GM23248 (cell line): Measurements from ENCODE around the gene CAMK1D. TPM values are rescaled to one million over a fixed set of nuclear protein-coding genes. Genes with fewer than 3 reads are reported as not detected.

Experiments
- DNase-seq: peaks from one replicate; pipeline ENCODE4 v3.0.0-alpha.2; 2015
- H2AFZ ChIP-seq: fragments of 200-600 bp; sonication (generic); 2 replicates; pipeline ENCODE4 v1.6.1; 2016; ENCODE audit warnings: antibody characterized with exemption
- H3F3A ChIP-seq: fragments of 200-600 bp; sonication (generic); 2 replicates; pipeline ENCODE4 v1.6.1; 2016; ENCODE audit warnings: mild to moderate bottlenecking, antibody characterized with exemption, mixed run types; ENCODE audit not compliant: insufficient read depth
- H3K27ac ChIP-seq: fragments of 200-600 bp; sonication (generic); 2 replicates; pipeline ENCODE4 v1.5.1; 2016; ENCODE audit warnings: mild to moderate bottlenecking
- H3K27me3 ChIP-seq: fragments of 200-600 bp; sonication (generic); replicated peaks from 2 replicates; pipeline ENCODE4 v1.6.1; 2016; ENCODE audit warnings: mild to moderate bottlenecking; ENCODE audit not compliant: insufficient read depth
- H3K36me3 ChIP-seq: fragments of 200-600 bp; sonication (generic); 2 replicates; pipeline ENCODE4 v1.6.1; 2016; ENCODE audit warnings: low read depth, mild to moderate bottlenecking
- H3K4me1 ChIP-seq: fragments of 200-600 bp; sonication (generic); 2 replicates; pipeline ENCODE4 v1.6.1; 2016; ENCODE audit warnings: mild to moderate bottlenecking; ENCODE audit not compliant: insufficient read depth
- H3K4me2 ChIP-seq: fragments of 200-600 bp; sonication (generic); one replicate; pipeline ENCODE4 v1.6.1; 2016; ENCODE audit warnings: mild to moderate bottlenecking; ENCODE audit not compliant: unreplicated experiment
- H3K4me3 ChIP-seq: fragments of 200-600 bp; sonication (generic); 2 replicates; pipeline ENCODE4 v1.5.1; 2016; ENCODE audit warnings: mild to moderate bottlenecking
- H3K79me2 ChIP-seq: fragments of 200-600 bp; sonication (generic); 2 replicates; pipeline ENCODE4 v1.6.1; 2016; ENCODE audit warnings: mild to moderate bottlenecking; ENCODE audit not compliant: insufficient read depth
- H3K9ac ChIP-seq: fragments of 200-600 bp; sonication (generic); 2 replicates; pipeline ENCODE4 v1.6.1; 2016; ENCODE audit warnings: mild to moderate bottlenecking
- H3K9me2 ChIP-seq: fragments of 200-600 bp; sonication (generic); 2 replicates; pipeline ENCODE4 v1.6.1; 2016; ENCODE audit warnings: mixed run types, mild to moderate bottlenecking, moderate library complexity; ENCODE audit not compliant: insufficient read depth
- H3K9me3 ChIP-seq: fragments of 200-600 bp; sonication (generic); one replicate; pipeline ENCODE4 v1.6.1; 2017; ENCODE audit warnings: low read depth
- H4K20me1 ChIP-seq: fragments of 200-600 bp; sonication (generic); 2 replicates; pipeline ENCODE4 v1.6.0; 2016; ENCODE audit not compliant: insufficient read depth
- EZH2 ChIP-seq: fragments of 200-600 bp; sonication (generic); IDR thresholded peaks from 2 replicates; pipeline ENCODE4 v1.6.1; 2018; ENCODE audit warnings: antibody characterized with exemption, mild to moderate bottlenecking; ENCODE audit not compliant: insufficient read depth, poor library complexity, severe bottlenecking
- EZH2phosphoT487 ChIP-seq: fragments of 200-600 bp; sonication (generic); IDR thresholded peaks from 2 replicates; pipeline ENCODE4 v1.6.1; 2018; ENCODE audit warnings: antibody characterized with exemption, moderate library complexity, mild to moderate bottlenecking, low read depth; ENCODE audit not compliant: insufficient read depth
- WGBS, 2 experiments: methylation state at CpG; one replicate each; pipeline ENCODE4 v1.1.6; 2015 to 2017; ENCODE audit warnings: low lambda C conversion rate in 2 of 2, low coverage in 1 of 2; ENCODE audit errors: missing lambda C conversion rate in 2 of 2; 5-methylcytosine and 5-hydroxymethylcytosine counted together
- in situ Hi-C: fragments of 300-500 bp; cut with MboI; formaldehyde crosslinking; loops from 2 replicates; pipeline ENCODE4 v1.15.0; 2020
- polyA plus RNA-seq: library from polyadenylated mRNA; unstranded; fragments of >200 nt; fragmentation: Nextera tagmentation; extraction: Ambion mirVana; gene quantifications from 2 replicates; pipeline ENCODE4 v1.2.1, GENCODE V29; 2016
- total RNA-seq: library from RNA; depleted of rRNA; stranded (reverse); fragments of >200 nt; shearing (Covaris generic); gene quantifications from 2 replicates; pipeline ENCODE4 v1.2.3, GENCODE V29; 2014

CAMK1D gene
- total and polyA plus RNA-seq, 2 experiments from 2014 or later: 0.22 to 0.55 TPM

GRCh38 chr10:12405342-12406320 is 56.3 kb downstream of the CAMK1D start:
- Histone ChIP-seq H3K9me2 (no peaks in the 10 kb centered on the region), H3F3A (no peaks in the 10 kb centered on the region), H3K27ac (no peak overlapping the region), H3K36me3 (no peaks in the 10 kb centered on the region), H3K79me2 (no peaks in the 10 kb centered on the region), H4K20me1 (no peaks in the 10 kb centered on the region), H3K4me3 (no peak overlapping the region), H3K4me1 (no peaks in the 10 kb centered on the region), H3K9me3 (no peaks in the 10 kb centered on the region), H3K27me3 (no peaks in the 10 kb centered on the region; the same call in 1 of the 2 replicates), H3K9ac (no peak overlapping the region), H2AFZ (no peak overlapping the region), H3K4me2 (no peak overlapping the region)
- in situ Hi-C loops: no loop called here
- no peak for DNase-seq
- TF ChIP-seq EZH2phosphoT487 (no peak), EZH2 (no peak)
- WGBS, 2 experiments: 77 to 80% methylated on average over 24 of the region's 24 CpGs

- WGBS, 2 experiments: 86 to 93% methylated on average over 9 of the region's 9 CpGs
- no peaks in the 10 kb centered on the region for H3K4me1 ChIP-seq
- no peak overlapping the region for H3K9ac ChIP-seq
- H3F3A ChIP-seq: no peaks in the 10 kb centered on the region
- no peaks in the 10 kb centered on the region for H3K9me2 ChIP-seq
- H3K9me3 ChIP-seq: no peaks in the 10 kb centered on the region
- no peak overlapping the region for H3K27ac ChIP-seq
- H3K79me2 ChIP-seq: no peaks in the 10 kb centered on the region
- H3K4me2 ChIP-seq: no peak overlapping the region
- no peak overlapping the region for H2AFZ ChIP-seq
- no peak for TF ChIP-seq EZH2phosphoT487
- no peak for TF ChIP-seq EZH2
- no peak for DNase-seq
- no peaks in the 10 kb centered on the region for H3K36me3 ChIP-seq
- no peaks in the 10 kb centered on the region for H4K20me1 ChIP-seq
- no peak overlapping the region for H3K4me3 ChIP-seq
- no peaks in the 10 kb centered on the region; the same call in 1 of the 2 replicates for H3K27me3 ChIP-seq
- in situ Hi-C loops: no loop called here
These were observed 57.5 kb downstream of the CAMK1D start for GRCh38 chr10:12406764-12407400.

GRCh38 chr10:12408472-12408871 is 59.1 kb downstream of the CAMK1D start:
- in situ Hi-C loops: no loop called here
- H3K9ac ChIP-seq: no peak overlapping the region
- no peaks in the 10 kb centered on the region for H3K79me2 ChIP-seq
- H3K4me3 ChIP-seq: no peak overlapping the region
- no peaks in the 10 kb centered on the region; the same call in 1 of the 2 replicates for H3K27me3 ChIP-seq
- no peak for DNase-seq
- H2AFZ ChIP-seq: no peak overlapping the region
- 80 to 87% methylated on average over 6 to 8 of the region's 8 CpGs for WGBS, 2 experiments
- no peaks in the 10 kb centered on the region for H3F3A ChIP-seq
- no peak overlapping the region for H3K27ac ChIP-seq
- no peaks in the 10 kb centered on the region for H4K20me1 ChIP-seq
- no peaks in the 10 kb centered on the region for H3K36me3 ChIP-seq
- no peak overlapping the region for H3K4me2 ChIP-seq
- H3K9me3 ChIP-seq: no peaks in the 10 kb centered on the region
- H3K4me1 ChIP-seq: no peaks in the 10 kb centered on the region
- no peak for TF ChIP-seq EZH2phosphoT487
- no peak for TF ChIP-seq EZH2
- H3K9me2 ChIP-seq: no peaks in the 10 kb centered on the region

GRCh38 chr10:12409161-12409560 is 59.8 kb downstream of the CAMK1D start:
- Histone ChIP-seq H3K4me3 (no peak overlapping the region), H3F3A (no peaks in the 10 kb centered on the region), H4K20me1 (no peaks in the 10 kb centered on the region), H3K9me2 (no peaks in the 10 kb centered on the region), H3K27ac (no peak overlapping the region), H3K79me2 (no peaks in the 10 kb centered on the region), H3K4me1 (no peaks in the 10 kb centered on the region), H3K27me3 (peaks cover 4% of the 10 kb centered on the region), H2AFZ (no peak overlapping the region), H3K4me2 (no peak overlapping the region), H3K9me3 (no peaks in the 10 kb centered on the region), H3K9ac (no peak overlapping the region), H3K36me3 (no peaks in the 10 kb centered on the region)
- no peak for TF ChIP-seq EZH2
- TF ChIP-seq EZH2phosphoT487: no peak
- DNase-seq: no peak
- in situ Hi-C loops: no loop called here
- WGBS, 2 experiments: 79 to 81% methylated on average over 11 of the region's 11 CpGs
